Measurements from ENCODE around the gene SPINT1.

Gene SPINT1

GRCh38 chr15:40807888-40808461, 35.9 kb upstream of the SPINT1 start:
- Histone ChIP-seq H4K20me1 (no peaks in the 10 kb centered on the region), H3K9ac (peak overlapping the region; percentile 92), H3K4me1 (peaks cover 25% of the 10 kb centered on the region), H3K4me2 (peak overlapping the region; percentile 89), H3K27ac (no peak overlapping the region), H3K27me3 (no peaks in the 10 kb centered on the region), H3K36me3 (peaks cover 24% of the 10 kb centered on the region), H3K9me3 (no peaks in the 10 kb centered on the region), H3K4me3 (peak overlapping the region; percentile 82)
- no peak for TF ChIP-seq Cebpa-rat (IDR thresholded peaks at IDR 0.05)

- no peak overlapping the region for H3K4me3 ChIP-seq
- H3K4me2 ChIP-seq, result no peak overlapping the region
These were observed 34.9 kb upstream of the SPINT1 start for GRCh38 chr15:40808861-40809450.

GRCh38 chr15:40812721-40813425, 31.0 kb upstream of the SPINT1 start:
- Histone ChIP-seq H4K20me1 (no peaks in the 10 kb centered on the region), H3K27ac (no peak overlapping the region), H3K4me2 (no peak overlapping the region), H3K9ac (no peak overlapping the region), H3K4me1 (peaks cover 12% of the 10 kb centered on the region), H3K27me3 (no peaks in the 10 kb centered on the region), H3K4me3 (no peak overlapping the region), H3K36me3 (peaks cover 49% of the 10 kb centered on the region), H3K9me3 (no peaks in the 10 kb centered on the region)
- TF ChIP-seq Cebpa-rat (IDR thresholded peaks at IDR 0.05), result no peak

More at GRCh38 chr15:40808861-40809450, 34.9 kb upstream of the SPINT1 start:
- no peaks in the 10 kb centered on the region for H4K20me1 ChIP-seq
- no peak for TF ChIP-seq Cebpa-rat (IDR thresholded peaks at IDR 0.05)
- H3K4me1 ChIP-seq, result peaks cover 25% of the 10 kb centered on the region
- no peaks in the 10 kb centered on the region for H3K9me3 ChIP-seq
- no peak overlapping the region for H3K27ac ChIP-seq
- peaks cover 34% of the 10 kb centered on the region for H3K36me3 ChIP-seq
- no peaks in the 10 kb centered on the region for H3K27me3 ChIP-seq
- H3K9ac ChIP-seq, result no peak overlapping the region

DNA sequence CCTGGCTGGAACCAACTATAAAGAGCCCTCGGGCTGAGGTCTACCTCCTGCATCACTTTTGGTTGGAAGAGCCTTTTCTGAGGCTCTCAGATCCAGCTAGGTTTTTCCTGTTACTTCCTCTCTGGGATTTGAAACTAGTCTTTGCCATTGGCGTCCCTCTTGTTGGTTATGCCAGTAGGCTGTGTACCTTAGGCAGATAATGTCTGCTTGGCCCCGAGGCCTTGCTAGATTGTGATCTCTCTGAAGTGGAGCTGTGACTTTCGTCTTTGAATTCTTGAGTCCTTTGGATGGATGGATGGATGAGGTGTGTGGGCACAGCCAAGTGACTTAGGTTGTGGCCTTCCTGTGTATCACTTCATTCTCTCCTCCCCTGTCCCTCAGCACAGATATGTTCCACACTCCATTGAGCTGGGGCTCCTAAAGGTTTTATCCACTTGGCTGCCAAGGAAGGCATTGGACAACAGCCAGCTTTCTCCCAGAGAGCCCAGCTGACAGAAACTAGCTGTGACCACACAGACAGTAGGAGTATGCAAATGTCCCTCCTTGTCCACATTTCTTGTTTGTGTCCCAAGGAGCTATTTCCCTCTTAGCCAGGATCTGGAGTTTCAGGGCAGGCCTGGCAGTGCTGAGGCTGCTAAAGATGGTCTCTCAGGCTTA, 28.7 kb upstream of the SPINT1 start:
- Histone ChIP-seq H3K9me3 (no peaks in the 10 kb centered on the region), H3K27me3 (no peaks in the 10 kb centered on the region), H3K4me3 (no peak overlapping the region), H3K4me1 (no peaks in the 10 kb centered on the region), H3K9ac (no peak overlapping the region), H3K36me3 (peaks cover 41% of the 10 kb centered on the region), H3K27ac (no peak overlapping the region), H4K20me1 (no peaks in the 10 kb centered on the region), H3K4me2 (no peak overlapping the region)
- TF ChIP-seq Cebpa-rat (IDR thresholded peaks at IDR 0.05), result no peak

GRCh38 chr15:40819048-40819447, 24.8 kb upstream of the SPINT1 start:
- Histone ChIP-seq H3K27me3 (no peaks in the 10 kb centered on the region), H4K20me1 (no peaks in the 10 kb centered on the region), H3K4me2 (no peak overlapping the region), H3K9me3 (no peaks in the 10 kb centered on the region), H3K4me3 (no peak overlapping the region), H3K27ac (no peak overlapping the region), H3K36me3 (peaks cover 15% of the 10 kb centered on the region), H3K9ac (no peak overlapping the region), H3K4me1 (no peaks in the 10 kb centered on the region)
- TF ChIP-seq Cebpa-rat (IDR thresholded peaks at IDR 0.05), result no peak

- Histone ChIP-seq H3K27me3 (no peaks in the 10 kb centered on the region), H3K9ac (no peak overlapping the region), H3K27ac (no peak overlapping the region), H4K20me1 (no peaks in the 10 kb centered on the region), H3K4me3 (no peak overlapping the region), H3K36me3 (no peaks in the 10 kb centered on the region), H3K9me3 (no peaks in the 10 kb centered on the region), H3K4me2 (no peak overlapping the region), H3K4me1 (no peaks in the 10 kb centered on the region)
- no peak for TF ChIP-seq Cebpa-rat (IDR thresholded peaks at IDR 0.05)
These were observed 22.7 kb upstream of the SPINT1 start for GRCh38 chr15:40821195-40821594.

GRCh38 chr15:40823572-40824343, 20.1 kb upstream of the SPINT1 start:
- TF ChIP-seq Cebpa-rat (IDR thresholded peaks at IDR 0.05), result no peak
- Histone ChIP-seq H3K27ac (no peak overlapping the region), H3K9me3 (no peaks in the 10 kb centered on the region), H3K4me2 (no peak overlapping the region), H3K4me1 (no peaks in the 10 kb centered on the region), H3K4me3 (no peak overlapping the region), H4K20me1 (no peaks in the 10 kb centered on the region), H3K27me3 (no peaks in the 10 kb centered on the region), H3K36me3 (no peaks in the 10 kb centered on the region), H3K9ac (no peak overlapping the region)

- no peaks in the 10 kb centered on the region for H3K9me3 ChIP-seq
- H3K4me2 ChIP-seq, result no peak overlapping the region
- no peak overlapping the region for H3K9ac ChIP-seq
- no peaks in the 10 kb centered on the region for H4K20me1 ChIP-seq
- H3K27me3 ChIP-seq, result no peaks in the 10 kb centered on the region
- no peaks in the 10 kb centered on the region for H3K4me1 ChIP-seq
- H3K36me3 ChIP-seq, result no peaks in the 10 kb centered on the region
- H3K4me3 ChIP-seq, result no peak overlapping the region
- no peak overlapping the region for H3K27ac ChIP-seq
- TF ChIP-seq Cebpa-rat (IDR thresholded peaks at IDR 0.05), result no peak
These were observed 18.0 kb upstream of the SPINT1 start for GRCh38 chr15:40825661-40826422.

Data from BLaER1 (cell line).